ENCODE results near the gene CAPN1.

Gene CAPN1

GRCh38 chr11:65204646-65205601, 23.2 kb downstream of the CAPN1 start:
- no peak overlapping the region for H3K9ac ChIP-seq (ENCODE audit: low read depth, low read length)
- peaks cover 68% of the 10 kb centered on the region for H3K36me3 ChIP-seq (ENCODE audit: control insufficient read depth, insufficient read depth, low read length)
- H3K27ac ChIP-seq (ENCODE audit: low read depth, low read length), result peak overlapping the region; percentile 21
- H3K4me1 ChIP-seq (ENCODE audit: control insufficient read depth, insufficient read depth, low read length), result peaks cover 5% of the 10 kb centered on the region; the same call in 1 of the 2 replicates
- H3K27me3 ChIP-seq (ENCODE audit: control insufficient read depth, insufficient read depth, low read length), result no peaks in the 10 kb centered on the region
- H3K4me3 ChIP-seq (ENCODE audit: low read depth, low read length), result no peak overlapping the region; the same call in 1 of the 2 replicates
- no peaks in the 10 kb centered on the region for H3K9me3 ChIP-seq (ENCODE audit: control insufficient read depth, insufficient read depth, low read length)

- Histone ChIP-seq H3K9ac (ENCODE audit: low read depth, low read length) (no peak overlapping the region), H3K27ac (ENCODE audit: low read depth, low read length) (no peak overlapping the region)
Measured at GRCh38 chr11:65205602-65205967, 23.9 kb downstream of the CAPN1 start.

GRCh38 chr11:65206441-65206841, 24.7 kb downstream of the CAPN1 start:
- Histone ChIP-seq H3K27ac (ENCODE audit: low read depth, low read length) (no peak overlapping the region), H3K9me3 (ENCODE audit: control insufficient read depth, insufficient read depth, low read length) (no peaks in the 10 kb centered on the region), H3K27me3 (ENCODE audit: control insufficient read depth, insufficient read depth, low read length) (no peaks in the 10 kb centered on the region), H3K4me1 (ENCODE audit: control insufficient read depth, insufficient read depth, low read length) (peaks cover 5% of the 10 kb centered on the region; the same call in 1 of the 2 replicates), H3K9ac (ENCODE audit: low read depth, low read length) (no peak overlapping the region), H3K36me3 (ENCODE audit: control insufficient read depth, insufficient read depth, low read length) (peaks cover 73% of the 10 kb centered on the region), H3K4me3 (ENCODE audit: low read depth, low read length) (no peak overlapping the region)

More at GRCh38 chr11:65205602-65205967, 23.9 kb downstream of the CAPN1 start:
- no peaks in the 10 kb centered on the region for H3K27me3 ChIP-seq (ENCODE audit: control insufficient read depth, insufficient read depth, low read length)
- peaks cover 5% of the 10 kb centered on the region; the same call in 1 of the 2 replicates for H3K4me1 ChIP-seq (ENCODE audit: control insufficient read depth, insufficient read depth, low read length)
- H3K9me3 ChIP-seq (ENCODE audit: control insufficient read depth, insufficient read depth, low read length), result no peaks in the 10 kb centered on the region
- peaks cover 68% of the 10 kb centered on the region for H3K36me3 ChIP-seq (ENCODE audit: control insufficient read depth, insufficient read depth, low read length)
- no peak overlapping the region for H3K4me3 ChIP-seq (ENCODE audit: low read depth, low read length)

GRCh38 chr11:65206901-65207300, 25.2 kb downstream of the CAPN1 start:
- H3K9ac ChIP-seq (ENCODE audit: low read depth, low read length), result no peak overlapping the region
- H3K4me3 ChIP-seq (ENCODE audit: low read depth, low read length), result no peak overlapping the region
- peaks cover 7% of the 10 kb centered on the region for H3K4me1 ChIP-seq (ENCODE audit: control insufficient read depth, insufficient read depth, low read length)
- H3K36me3 ChIP-seq (ENCODE audit: control insufficient read depth, insufficient read depth, low read length), result peaks cover 77% of the 10 kb centered on the region
- H3K9me3 ChIP-seq (ENCODE audit: control insufficient read depth, insufficient read depth, low read length), result no peaks in the 10 kb centered on the region
- no peaks in the 10 kb centered on the region for H3K27me3 ChIP-seq (ENCODE audit: control insufficient read depth, insufficient read depth, low read length)
- H3K27ac ChIP-seq (ENCODE audit: low read depth, low read length), result no peak overlapping the region

- Histone ChIP-seq H3K9me3 (ENCODE audit: control insufficient read depth, insufficient read depth, low read length) (no peaks in the 10 kb centered on the region), H3K9ac (ENCODE audit: low read depth, low read length) (no peak overlapping the region)
Measured at GRCh38 chr11:65207918-65208784, 26.4 kb downstream of the CAPN1 start.

GRCh38 chr11:65208785-65209710, 27.3 kb downstream of the CAPN1 start:
- Histone ChIP-seq H3K9ac (ENCODE audit: low read depth, low read length) (no peak overlapping the region), H3K27ac (ENCODE audit: low read depth, low read length) (no peak overlapping the region), H3K9me3 (ENCODE audit: control insufficient read depth, insufficient read depth, low read length) (no peaks in the 10 kb centered on the region), H3K4me3 (ENCODE audit: low read depth, low read length) (no peak overlapping the region), H3K27me3 (ENCODE audit: control insufficient read depth, insufficient read depth, low read length) (no peaks in the 10 kb centered on the region), H3K36me3 (ENCODE audit: control insufficient read depth, insufficient read depth, low read length) (peaks cover 72% of the 10 kb centered on the region), H3K4me1 (ENCODE audit: control insufficient read depth, insufficient read depth, low read length) (peaks cover 26% of the 10 kb centered on the region)

More at GRCh38 chr11:65207918-65208784, 26.4 kb downstream of the CAPN1 start:
- H3K4me1 ChIP-seq (ENCODE audit: control insufficient read depth, insufficient read depth, low read length), result peaks cover 17% of the 10 kb centered on the region
- H3K27me3 ChIP-seq (ENCODE audit: control insufficient read depth, insufficient read depth, low read length), result no peaks in the 10 kb centered on the region
- peaks cover 74% of the 10 kb centered on the region for H3K36me3 ChIP-seq (ENCODE audit: control insufficient read depth, insufficient read depth, low read length)
- H3K27ac ChIP-seq (ENCODE audit: low read depth, low read length), result no peak overlapping the region
- no peak overlapping the region for H3K4me3 ChIP-seq (ENCODE audit: low read depth, low read length)

GRCh38 chr11:65209711-65210360, 28.1 kb downstream of the CAPN1 start:
- peaks cover 28% of the 10 kb centered on the region for H3K4me1 ChIP-seq (ENCODE audit: control insufficient read depth, insufficient read depth, low read length)
- peaks cover 71% of the 10 kb centered on the region for H3K36me3 ChIP-seq (ENCODE audit: control insufficient read depth, insufficient read depth, low read length)

GRCh38 chr11:65210361-65210731, 28.6 kb downstream of the CAPN1 start:
- Histone ChIP-seq H3K36me3 (ENCODE audit: control insufficient read depth, insufficient read depth, low read length) (peaks cover 66% of the 10 kb centered on the region), H3K27ac (ENCODE audit: low read depth, low read length) (no peak overlapping the region)

More at GRCh38 chr11:65209711-65210360, 28.1 kb downstream of the CAPN1 start:
- Histone ChIP-seq H3K9me3 (ENCODE audit: control insufficient read depth, insufficient read depth, low read length) (no peaks in the 10 kb centered on the region), H3K27me3 (ENCODE audit: control insufficient read depth, insufficient read depth, low read length) (no peaks in the 10 kb centered on the region), H3K27ac (ENCODE audit: low read depth, low read length) (no peak overlapping the region), H3K4me3 (ENCODE audit: low read depth, low read length) (no peak overlapping the region), H3K9ac (ENCODE audit: low read depth, low read length) (no peak overlapping the region)

GRCh38 chr11:65210748-65211147, 29.0 kb downstream of the CAPN1 start:
- peaks cover 24% of the 10 kb centered on the region for H3K4me1 ChIP-seq (ENCODE audit: control insufficient read depth, insufficient read depth, low read length)
- H3K4me3 ChIP-seq (ENCODE audit: low read depth, low read length), result no peak overlapping the region
- H3K27ac ChIP-seq (ENCODE audit: low read depth, low read length), result no peak overlapping the region
- no peaks in the 10 kb centered on the region for H3K9me3 ChIP-seq (ENCODE audit: control insufficient read depth, insufficient read depth, low read length)
- H3K9ac ChIP-seq (ENCODE audit: low read depth, low read length), result no peak overlapping the region
- no peaks in the 10 kb centered on the region for H3K27me3 ChIP-seq (ENCODE audit: control insufficient read depth, insufficient read depth, low read length)
- H3K36me3 ChIP-seq (ENCODE audit: control insufficient read depth, insufficient read depth, low read length), result peaks cover 62% of the 10 kb centered on the region

More at GRCh38 chr11:65210361-65210731, 28.6 kb downstream of the CAPN1 start:
- Histone ChIP-seq H3K4me1 (ENCODE audit: control insufficient read depth, insufficient read depth, low read length) (peaks cover 24% of the 10 kb centered on the region), H3K27me3 (ENCODE audit: control insufficient read depth, insufficient read depth, low read length) (no peaks in the 10 kb centered on the region), H3K9me3 (ENCODE audit: control insufficient read depth, insufficient read depth, low read length) (no peaks in the 10 kb centered on the region), H3K4me3 (ENCODE audit: low read depth, low read length) (no peak overlapping the region), H3K9ac (ENCODE audit: low read depth, low read length) (no peak overlapping the region)
